Adrenal gland (tissue), 5 donors: Measurements from ENCODE around the gene STAB2.

Experiments used
- POLR2A ChIP-seq, 2 donors: fragments of 450-650 bp; IDR thresholded peaks; one replicate each; pipeline ENCODE4 v1.6.1; 2017; ENCODE audit warnings: antibody characterized with exemption in 2 of 2, mild to moderate bottlenecking in 2 of 2, moderate library complexity in 1 of 2
- TF ChIP-seq, protein P1 (sequence below), 6 experiments: fragments of 450-650 bp in 4 of 6; fragments of 200-600 bp in 2 of 6; sonication (generic) in 1 of 6; IDR thresholded peaks; 1 replicate in 5 of 6; 2 replicates in 1 of 6; pipeline versions ENCODE4 v1.5.1 to v1.8.0; 2016 to 2021; ENCODE audit warnings: antibody characterized with exemption in 6 of 6, mild to moderate bottlenecking in 2 of 6, moderate library complexity in 1 of 6
- donor health status: DM: no; HTN: no; CAD: no.

DNA sequence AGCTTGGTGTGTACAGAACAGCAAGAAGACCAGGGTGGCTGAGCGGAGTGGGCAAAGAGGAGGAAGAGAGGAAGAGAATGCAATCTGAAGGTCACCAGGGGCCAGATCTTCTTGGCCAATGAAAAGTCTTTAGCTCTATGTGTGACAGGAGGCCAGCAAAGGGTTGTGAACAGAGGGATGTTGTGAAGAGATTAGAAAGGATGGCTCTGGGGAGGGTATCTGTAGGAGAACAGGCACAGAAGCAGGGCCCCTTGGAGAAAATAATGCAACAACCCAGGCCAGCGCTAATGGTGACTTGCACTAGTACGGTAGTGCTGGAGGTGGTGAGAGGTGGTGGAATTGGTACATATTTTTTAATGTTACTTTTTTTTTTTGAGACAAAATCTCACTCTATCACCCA lies 156.7 kb downstream of the STAB2 start:
- TF ChIP-seq, protein P1, sequence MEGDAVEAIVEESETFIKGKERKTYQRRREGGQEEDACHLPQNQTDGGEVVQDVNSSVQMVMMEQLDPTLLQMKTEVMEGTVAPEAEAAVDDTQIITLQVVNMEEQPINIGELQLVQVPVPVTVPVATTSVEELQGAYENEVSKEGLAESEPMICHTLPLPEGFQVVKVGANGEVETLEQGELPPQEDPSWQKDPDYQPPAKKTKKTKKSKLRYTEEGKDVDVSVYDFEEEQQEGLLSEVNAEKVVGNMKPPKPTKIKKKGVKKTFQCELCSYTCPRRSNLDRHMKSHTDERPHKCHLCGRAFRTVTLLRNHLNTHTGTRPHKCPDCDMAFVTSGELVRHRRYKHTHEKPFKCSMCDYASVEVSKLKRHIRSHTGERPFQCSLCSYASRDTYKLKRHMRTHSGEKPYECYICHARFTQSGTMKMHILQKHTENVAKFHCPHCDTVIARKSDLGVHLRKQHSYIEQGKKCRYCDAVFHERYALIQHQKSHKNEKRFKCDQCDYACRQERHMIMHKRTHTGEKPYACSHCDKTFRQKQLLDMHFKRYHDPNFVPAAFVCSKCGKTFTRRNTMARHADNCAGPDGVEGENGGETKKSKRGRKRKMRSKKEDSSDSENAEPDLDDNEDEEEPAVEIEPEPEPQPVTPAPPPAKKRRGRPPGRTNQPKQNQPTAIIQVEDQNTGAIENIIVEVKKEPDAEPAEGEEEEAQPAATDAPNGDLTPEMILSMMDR (IDR thresholded peaks at IDR 0.05): no peak
- no peak for TF ChIP-seq POLR2A (IDR thresholded peaks at IDR 0.05)
